ENCODE measurements around the gene LDLRAD4. TPM values are rescaled to one million over a fixed set of nuclear protein-coding genes. Genes with fewer than 3 reads are reported as not detected.

LDLRAD4 gene
- total RNA-seq, 1 donor from 2014 or later = 34.1 TPM

DNA sequence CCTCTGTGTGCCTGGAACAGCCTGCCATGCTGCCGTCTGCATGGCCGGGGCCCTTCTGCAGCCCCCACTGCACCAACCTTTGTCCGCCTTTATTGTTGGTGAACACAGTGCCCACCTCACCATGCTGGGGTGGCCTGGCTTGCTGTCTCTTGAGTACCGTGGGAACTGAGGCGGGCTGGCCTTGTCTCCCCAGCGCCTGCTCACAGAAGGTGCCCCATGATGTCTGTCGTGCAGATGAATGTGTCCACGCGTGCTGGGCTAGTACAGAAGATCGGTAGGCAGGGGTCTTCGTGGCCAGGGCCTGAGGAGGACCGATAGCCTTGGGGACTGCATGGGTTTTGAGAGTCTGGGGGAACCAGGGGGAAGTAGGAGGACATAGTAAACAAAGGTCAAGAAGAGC is 242.4 kb downstream of the LDLRAD4 start:
- peaks cover 58% of the 10 kb centered on the region for H3K4me1 Mint-ChIP-seq (ENCODE audit: unreplicated experiment)
- peak overlapping the region; percentile 45 for H3K27ac Mint-ChIP-seq (ENCODE audit: unreplicated experiment)
- peaks cover 21% of the 10 kb centered on the region for H3K36me3 Mint-ChIP-seq (ENCODE audit: low read depth, unreplicated experiment)
- no peak for DNase-seq (ENCODE audit: low spot score)
- no peaks in the 10 kb centered on the region for H3K9me3 Mint-ChIP-seq (ENCODE audit: unreplicated experiment)
- no peak for TF ChIP-seq CTCF (IDR thresholded peaks at IDR 0.05; ENCODE audit: unreplicated experiment)
- peak overlapping the region; percentile 68 for H3K4me3 Mint-ChIP-seq (ENCODE audit: unreplicated experiment)
- peaks cover 13% of the 10 kb centered on the region for H3K27me3 Mint-ChIP-seq (ENCODE audit: unreplicated experiment)

- Mint-ChIP-seq H3K27ac (ENCODE audit: unreplicated experiment) (no peak overlapping the region), H3K4me3 (ENCODE audit: unreplicated experiment) (no peak overlapping the region), H3K27me3 (ENCODE audit: unreplicated experiment) (peaks cover 15% of the 10 kb centered on the region), H3K36me3 (ENCODE audit: low read depth, unreplicated experiment) (peaks cover 19% of the 10 kb centered on the region), H3K4me1 (ENCODE audit: unreplicated experiment) (peaks cover 58% of the 10 kb centered on the region), H3K9me3 (ENCODE audit: unreplicated experiment) (peaks cover 1% of the 10 kb centered on the region)
- no peak for TF ChIP-seq CTCF (IDR thresholded peaks at IDR 0.05; ENCODE audit: unreplicated experiment)
- no peak for DNase-seq (ENCODE audit: low spot score)
Observed at GRCh38 chr18:13461469-13461868, 242.9 kb downstream of the LDLRAD4 start.

- Mint-ChIP-seq H3K4me3 (ENCODE audit: unreplicated experiment) (no peak overlapping the region), H3K27me3 (ENCODE audit: unreplicated experiment) (peaks cover 15% of the 10 kb centered on the region), H3K9me3 (ENCODE audit: unreplicated experiment) (peaks cover 3% of the 10 kb centered on the region), H3K27ac (ENCODE audit: unreplicated experiment) (no peak overlapping the region), H3K4me1 (ENCODE audit: unreplicated experiment) (peaks cover 60% of the 10 kb centered on the region), H3K36me3 (ENCODE audit: low read depth, unreplicated experiment) (peaks cover 24% of the 10 kb centered on the region)
- DNase-seq (ENCODE audit: low spot score) = no peak
- TF ChIP-seq CTCF (IDR thresholded peaks at IDR 0.05; ENCODE audit: unreplicated experiment) = no peak
Observed at GRCh38 chr18:13461936-13462335, 243.4 kb downstream of the LDLRAD4 start.

GRCh38 chr18:13462686-13463085 is 244.1 kb downstream of the LDLRAD4 start:
- Mint-ChIP-seq H3K4me1 (ENCODE audit: unreplicated experiment) (peaks cover 53% of the 10 kb centered on the region), H3K9me3 (ENCODE audit: unreplicated experiment) (peaks cover 3% of the 10 kb centered on the region), H3K4me3 (ENCODE audit: unreplicated experiment) (no peak overlapping the region), H3K27ac (ENCODE audit: unreplicated experiment) (no peak overlapping the region), H3K36me3 (ENCODE audit: low read depth, unreplicated experiment) (peaks cover 31% of the 10 kb centered on the region), H3K27me3 (ENCODE audit: unreplicated experiment) (peaks cover 15% of the 10 kb centered on the region)
- no peak for TF ChIP-seq CTCF (IDR thresholded peaks at IDR 0.05; ENCODE audit: unreplicated experiment)
- no peak for DNase-seq (ENCODE audit: low spot score)

- H3K4me3 Mint-ChIP-seq (ENCODE audit: unreplicated experiment) = no peak overlapping the region
Observed at GRCh38 chr18:13463526-13464210, 245.1 kb downstream of the LDLRAD4 start.

More at GRCh38 chr18:13463526-13464210, 245.1 kb downstream of the LDLRAD4 start:
- Mint-ChIP-seq H3K36me3 (ENCODE audit: low read depth, unreplicated experiment) (peaks cover 26% of the 10 kb centered on the region), H3K27ac (ENCODE audit: unreplicated experiment) (peak overlapping the region; percentile 95), H3K9me3 (ENCODE audit: unreplicated experiment) (peaks cover 3% of the 10 kb centered on the region), H3K27me3 (ENCODE audit: unreplicated experiment) (peaks cover 11% of the 10 kb centered on the region), H3K4me1 (ENCODE audit: unreplicated experiment) (peaks cover 49% of the 10 kb centered on the region)
- TF ChIP-seq CTCF (IDR thresholded peaks at IDR 0.05; ENCODE audit: unreplicated experiment) = no peak
- no peak for DNase-seq (ENCODE audit: low spot score)
